Measurements from ENCODE around the gene TMED8.
"Not testable (repeated sequence)": the region's sequence is repeated elsewhere in the genome, so short reads cannot be mapped to it uniquely, and the experiment has no call there.

The TMED8 gene

GRCh38 chr14:77338302-77338701, 38.6 kb downstream of the TMED8 start:
- peak overlapping the region; percentile 10 for H3K27ac ChIP-seq (ENCODE audit: low read length)
- H3K9ac ChIP-seq (ENCODE audit: low read depth, low read length): peak overlapping the region; percentile 61; the same call in 1 of the 2 replicates
- H3K4me1 ChIP-seq (ENCODE audit: insufficient read depth, low read length): peaks cover 48% of the 10 kb centered on the region
- no peaks in the 10 kb centered on the region for H3K9me3 ChIP-seq (ENCODE audit: insufficient read depth, low read depth, low read length)
- no peaks in the 10 kb centered on the region for H3K27me3 ChIP-seq (ENCODE audit: insufficient read depth, low read length)
- peak overlapping the region; percentile 3 for H3K4me3 ChIP-seq (ENCODE audit: low read length)
- H3K36me3 ChIP-seq (ENCODE audit: insufficient read depth, low read depth, low read length): peaks cover 11% of the 10 kb centered on the region; the same call in 1 of the 2 replicates

- peak overlapping the region; percentile 10 for H3K27ac ChIP-seq (ENCODE audit: low read length)
- H3K9ac ChIP-seq (ENCODE audit: low read depth, low read length): peak overlapping the region; percentile 61; the same call in 1 of the 2 replicates
- H3K27me3 ChIP-seq (ENCODE audit: insufficient read depth, low read length): no peaks in the 10 kb centered on the region
- H3K9me3 ChIP-seq (ENCODE audit: insufficient read depth, low read depth, low read length): no peaks in the 10 kb centered on the region
- peaks cover 48% of the 10 kb centered on the region for H3K4me1 ChIP-seq (ENCODE audit: insufficient read depth, low read length)
- peak overlapping the region; percentile 3 for H3K4me3 ChIP-seq (ENCODE audit: low read length)
- H3K36me3 ChIP-seq (ENCODE audit: insufficient read depth, low read depth, low read length): peaks cover 11% of the 10 kb centered on the region; the same call in 1 of the 2 replicates
Measured at GRCh38 chr14:77337880-77338279, 39.0 kb downstream of the TMED8 start.

GRCh38 chr14:77337255-77337654, 39.6 kb downstream of the TMED8 start:
- not testable (repeated sequence) for H3K4me3 ChIP-seq (ENCODE audit: low read length); H3K27me3 ChIP-seq (ENCODE audit: insufficient read depth, low read length); H3K27ac ChIP-seq (ENCODE audit: low read length); H3K9me3 ChIP-seq (ENCODE audit: insufficient read depth, low read depth, low read length)
- H3K36me3 ChIP-seq (ENCODE audit: insufficient read depth, low read depth, low read length): peaks cover 11% of the 10 kb centered on the region; the same call in 1 of the 2 replicates
- H3K4me1 ChIP-seq (ENCODE audit: insufficient read depth, low read length): peaks cover 48% of the 10 kb centered on the region
- peak overlapping the region; percentile 61; the same call in 1 of the 2 replicates for H3K9ac ChIP-seq (ENCODE audit: low read depth, low read length)

- Histone ChIP-seq H3K27ac (ENCODE audit: low read length) (peak overlapping the region; percentile 62), H3K9me3 (ENCODE audit: insufficient read depth, low read depth, low read length) (no peaks in the 10 kb centered on the region), H3K27me3 (ENCODE audit: insufficient read depth, low read length) (no peaks in the 10 kb centered on the region), H3K4me3 (ENCODE audit: low read length) (no peak overlapping the region), H3K4me1 (ENCODE audit: insufficient read depth, low read length) (peaks cover 46% of the 10 kb centered on the region), H3K9ac (ENCODE audit: low read depth, low read length) (no peak overlapping the region; the same call in 1 of the 2 replicates), H3K36me3 (ENCODE audit: insufficient read depth, low read depth, low read length) (0 out of 2 replicates have a peak, but pooled peaks cover 7% of the 10 kb centered on the region)
Measured at GRCh38 chr14:77335576-77335975, 41.3 kb downstream of the TMED8 start.

GRCh38 chr14:77329872-77330271, 47.0 kb downstream of the TMED8 start:
- Histone ChIP-seq H3K4me1 (ENCODE audit: insufficient read depth, low read length) (no peaks in the 10 kb centered on the region), H3K27ac (ENCODE audit: low read length) (no peak overlapping the region), H3K36me3 (ENCODE audit: insufficient read depth, low read depth, low read length) (no peaks in the 10 kb centered on the region), H3K9me3 (ENCODE audit: insufficient read depth, low read depth, low read length) (no peaks in the 10 kb centered on the region), H3K4me3 (ENCODE audit: low read length) (no peak overlapping the region), H3K9ac (ENCODE audit: low read depth, low read length) (no peak overlapping the region), H3K27me3 (ENCODE audit: insufficient read depth, low read length) (no peaks in the 10 kb centered on the region)

- no peaks in the 10 kb centered on the region for H3K27me3 ChIP-seq (ENCODE audit: insufficient read depth, low read length)
- no peak overlapping the region for H3K4me3 ChIP-seq (ENCODE audit: low read length)
- H3K9ac ChIP-seq (ENCODE audit: low read depth, low read length): no peak overlapping the region
- no peak overlapping the region for H3K27ac ChIP-seq (ENCODE audit: low read length)
- H3K4me1 ChIP-seq (ENCODE audit: insufficient read depth, low read length): peaks cover 5% of the 10 kb centered on the region
- no peaks in the 10 kb centered on the region for H3K9me3 ChIP-seq (ENCODE audit: insufficient read depth, low read depth, low read length)
- H3K36me3 ChIP-seq (ENCODE audit: insufficient read depth, low read depth, low read length): no peaks in the 10 kb centered on the region
Measured at GRCh38 chr14:77327111-77327510, 49.8 kb downstream of the TMED8 start.

- Histone ChIP-seq H3K4me3 (ENCODE audit: low read length) (no peak overlapping the region), H3K9ac (ENCODE audit: low read depth, low read length) (no peak overlapping the region), H3K27ac (ENCODE audit: low read length) (no peak overlapping the region), H3K4me1 (ENCODE audit: insufficient read depth, low read length) (peaks cover 8% of the 10 kb centered on the region), H3K36me3 (ENCODE audit: insufficient read depth, low read depth, low read length) (no peaks in the 10 kb centered on the region), H3K27me3 (ENCODE audit: insufficient read depth, low read length) (no peaks in the 10 kb centered on the region), H3K9me3 (ENCODE audit: insufficient read depth, low read depth, low read length) (no peaks in the 10 kb centered on the region)
Measured at GRCh38 chr14:77325746-77326094, 51.2 kb downstream of the TMED8 start.

GRCh38 chr14:77324816-77325745, 51.8 kb downstream of the TMED8 start:
- Histone ChIP-seq H3K9ac (ENCODE audit: low read depth, low read length) (no peak overlapping the region), H3K9me3 (ENCODE audit: insufficient read depth, low read depth, low read length) (no peaks in the 10 kb centered on the region), H3K4me1 (ENCODE audit: insufficient read depth, low read length) (peaks cover 8% of the 10 kb centered on the region), H3K4me3 (ENCODE audit: low read length) (no peak overlapping the region), H3K27ac (ENCODE audit: low read length) (no peak overlapping the region), H3K27me3 (ENCODE audit: insufficient read depth, low read length) (no peaks in the 10 kb centered on the region), H3K36me3 (ENCODE audit: insufficient read depth, low read depth, low read length) (no peaks in the 10 kb centered on the region)

GRCh38 chr14:77324289-77324688, 52.6 kb downstream of the TMED8 start:
- H3K36me3 ChIP-seq (ENCODE audit: insufficient read depth, low read depth, low read length): no peaks in the 10 kb centered on the region
- no peaks in the 10 kb centered on the region for H3K9me3 ChIP-seq (ENCODE audit: insufficient read depth, low read depth, low read length)
- H3K27ac ChIP-seq (ENCODE audit: low read length): no peak overlapping the region
- H3K4me3 ChIP-seq (ENCODE audit: low read length): no peak overlapping the region
- no peaks in the 10 kb centered on the region for H3K27me3 ChIP-seq (ENCODE audit: insufficient read depth, low read length)
- no peak overlapping the region for H3K9ac ChIP-seq (ENCODE audit: low read depth, low read length)
- H3K4me1 ChIP-seq (ENCODE audit: insufficient read depth, low read length): peaks cover 14% of the 10 kb centered on the region

GRCh38 chr14:77323571-77323970, 53.3 kb downstream of the TMED8 start:
- H3K4me1 ChIP-seq (ENCODE audit: insufficient read depth, low read length): peaks cover 14% of the 10 kb centered on the region

GRCh38 chr14:77322951-77323350, 53.9 kb downstream of the TMED8 start:
- no peak overlapping the region for H3K9ac ChIP-seq (ENCODE audit: low read depth, low read length)
- no peaks in the 10 kb centered on the region for H3K9me3 ChIP-seq (ENCODE audit: insufficient read depth, low read depth, low read length)

More at GRCh38 chr14:77323571-77323970, 53.3 kb downstream of the TMED8 start:
- Histone ChIP-seq H3K36me3 (ENCODE audit: insufficient read depth, low read depth, low read length) (no peaks in the 10 kb centered on the region), H3K27me3 (ENCODE audit: insufficient read depth, low read length) (no peaks in the 10 kb centered on the region), H3K9me3 (ENCODE audit: insufficient read depth, low read depth, low read length) (no peaks in the 10 kb centered on the region), H3K4me3 (ENCODE audit: low read length) (no peak overlapping the region), H3K9ac (ENCODE audit: low read depth, low read length) (no peak overlapping the region), H3K27ac (ENCODE audit: low read length) (no peak overlapping the region)

More at GRCh38 chr14:77322951-77323350, 53.9 kb downstream of the TMED8 start:
- Histone ChIP-seq H3K36me3 (ENCODE audit: insufficient read depth, low read depth, low read length) (no peaks in the 10 kb centered on the region), H3K27ac (ENCODE audit: low read length) (no peak overlapping the region), H3K27me3 (ENCODE audit: insufficient read depth, low read length) (no peaks in the 10 kb centered on the region), H3K4me1 (ENCODE audit: insufficient read depth, low read length) (peaks cover 14% of the 10 kb centered on the region), H3K4me3 (ENCODE audit: low read length) (no peak overlapping the region)
